IMR-90 (cell line): ENCODE results near the gene MICA. TPM values are rescaled to one million over a fixed set of nuclear protein-coding genes. Genes with fewer than 3 reads are reported as not detected.

ENCODE experiments used
- ATAC-seq: fragments of 200-7000 bp; cut with Tn5 transposase; 2 replicates; pipeline ENCODE4 v1.9.1; 2020; ENCODE audit warnings: low read depth, mild to moderate bottlenecking, moderate library complexity
- BruUV-seq: library from RNA; stranded (reverse); fragments of 400-500 nt; replicated peaks from 2 replicates; lab custom pipeline; 2021; lab: Mats Ljungman, UMichigan
- CTCF ChIA-PET: fragments of 300-600 bp; formaldehyde crosslinking; extraction: SDS; loops from one replicate; lab custom pipeline; 2021; ENCODE audit warnings: antibody characterized with exemption; lab: Yijun Ruan, JAX
- POLR2A ChIA-PET: fragments of 300-600 bp; sonication (Branson Sonifier 250); formaldehyde crosslinking; loops from one replicate; lab custom pipeline; 2022; ENCODE audit warnings: antibody characterized with exemption; ENCODE audit not compliant: unreplicated experiment; lab: Charles Lee
- DNase-seq: peaks from one replicate; pipeline ENCODE4 v3.0.0; 2013
- H2AFZ ChIP-seq: replicated peaks from 2 replicates; pipeline ENCODE3; 2013; ENCODE audit warnings: low read length, mild to moderate bottlenecking; ENCODE audit not compliant: poor library complexity
- H2AK5ac ChIP-seq: 2 replicates; pipeline ENCODE4 v1.6.1; 2013; ENCODE audit warnings: low read depth, low read length, inconsistent platforms
- H2AK9ac ChIP-seq: replicated peaks from 2 replicates; pipeline ENCODE3; 2013; ENCODE audit warnings: mild to moderate bottlenecking, low read depth, low read length, moderate library complexity; ENCODE audit not compliant: poor library complexity
- H2BK120ac ChIP-seq: 2 replicates; pipeline ENCODE4 v1.6.1; 2013; ENCODE audit warnings: low read depth, low read length, inconsistent platforms
- H2BK15ac ChIP-seq: 3 replicates; pipeline ENCODE4 v1.6.1; 2013; ENCODE audit warnings: low read depth, low read length, inconsistent platforms
- H2BK20ac ChIP-seq: 2 replicates; pipeline ENCODE4 v1.6.1; 2013; ENCODE audit warnings: low read depth, mild to moderate bottlenecking, inconsistent platforms, low read length, moderate library complexity
- H2BK5ac ChIP-seq: 2 replicates; pipeline ENCODE4 v1.6.1; 2013; ENCODE audit warnings: mild to moderate bottlenecking, low read depth, low read length, inconsistent platforms; ENCODE audit not compliant: poor library complexity, severe bottlenecking
- H3K14ac ChIP-seq: replicated peaks from 2 replicates; pipeline ENCODE4 v1.6.1; 2013; ENCODE audit warnings: low read depth, low read length, inconsistent platforms
- H3K18ac ChIP-seq: 2 replicates; pipeline ENCODE4 v1.6.1; 2013; ENCODE audit warnings: low read depth, low read length, control low read depth
- H3K23ac ChIP-seq: 2 replicates; pipeline ENCODE4 v1.6.1; 2013; ENCODE audit warnings: low read depth, low read length, inconsistent platforms
- H3K27ac ChIP-seq: 2 replicates; pipeline ENCODE4 v1.5.1; 2013; ENCODE audit warnings: mild to moderate bottlenecking, control low read depth, low read length; ENCODE audit not compliant: insufficient read depth
- H3K27me3 ChIP-seq: 2 replicates; pipeline ENCODE4 v1.6.1; 2013; ENCODE audit warnings: low read length; ENCODE audit not compliant: control insufficient read depth, insufficient read depth
- H3K36me3 ChIP-seq: 2 replicates; pipeline ENCODE4 v1.6.1; 2013; ENCODE audit warnings: low read length, mixed read lengths; ENCODE audit not compliant: control insufficient read depth, insufficient read depth
- H3K4ac ChIP-seq: 2 replicates; pipeline ENCODE4 v1.6.1; 2013; ENCODE audit warnings: low read depth, low read length, inconsistent platforms
- H3K4me1 ChIP-seq: 2 replicates; pipeline ENCODE4 v1.6.1; 2013; ENCODE audit warnings: low read length, mixed read lengths; ENCODE audit not compliant: control insufficient read depth, insufficient read depth
- H3K4me2 ChIP-seq: 2 replicates; pipeline ENCODE4 v1.6.1; 2013; ENCODE audit warnings: low read depth, mild to moderate bottlenecking, control low read depth, low read length, moderate library complexity
- H3K4me3 ChIP-seq: 2 replicates; pipeline ENCODE4 v1.5.1; 2013; ENCODE audit warnings: low read depth, mild to moderate bottlenecking, control low read depth, low read length, moderate library complexity; ENCODE audit not compliant: insufficient read depth
- H3K56ac ChIP-seq: 2 replicates; pipeline ENCODE4 v1.6.1; 2013; ENCODE audit warnings: low read length, inconsistent platforms; ENCODE audit not compliant: insufficient read depth; ENCODE audit errors: extremely low read depth
- H3K79me1 ChIP-seq, 2 experiments: 2 replicates each; pipeline ENCODE4 v1.6.1; 2013; ENCODE audit warnings: low read length in 2 of 2, inconsistent platforms in 1 of 2, low read depth in 1 of 2
- H3K9ac ChIP-seq: 2 replicates; pipeline ENCODE4 v1.6.1; 2013; ENCODE audit warnings: low read depth, low read length, control low read depth
- H3K9me1 ChIP-seq: 2 replicates; pipeline ENCODE4 v1.6.1; 2013; ENCODE audit warnings: low read length, inconsistent platforms; ENCODE audit not compliant: insufficient read depth
- H3K9me3 ChIP-seq: 2 replicates; pipeline ENCODE4 v1.6.1; 2013; ENCODE audit warnings: low read length; ENCODE audit not compliant: control insufficient read depth, insufficient read depth
- H4K20me1 ChIP-seq: 2 replicates; pipeline ENCODE4 v1.6.1; 2013; ENCODE audit warnings: low read length, inconsistent platforms; ENCODE audit not compliant: insufficient read depth
- H4K5ac ChIP-seq: 2 replicates; pipeline ENCODE4 v1.6.1; 2013; ENCODE audit warnings: mild to moderate bottlenecking, low read depth, low read length, control low read depth
- H4K8ac ChIP-seq, 2 experiments: 2 replicates each; pipeline ENCODE4 v1.6.1; 2013; ENCODE audit warnings: low read depth in 2 of 2, low read length in 2 of 2, control low read depth in 1 of 2, inconsistent platforms in 1 of 2
- H4K91ac ChIP-seq: 2 replicates; pipeline ENCODE4 v1.6.1; 2013; ENCODE audit warnings: low read depth, low read length, inconsistent platforms; ENCODE audit not compliant: insufficient read depth
- BHLHE40 ChIP-seq: fragments of 150-350 bp; IDR thresholded peaks from 2 replicates; pipeline ENCODE4 v1.6.1; 2016; ENCODE audit warnings: mild to moderate bottlenecking, low read depth, low read length
- CEBPB ChIP-seq: IDR thresholded peaks from 2 replicates; pipeline ENCODE4 v1.6.1; 2012; ENCODE audit warnings: low read depth, low read length, improper control_type of control experiment
- CHD1 ChIP-seq: IDR thresholded peaks from 2 replicates; pipeline ENCODE4 v1.6.1; 2012; ENCODE audit warnings: low read depth, low read length, improper control_type of control experiment
- FOS ChIP-seq: fragments of 150-350 bp; IDR thresholded peaks from 2 replicates; pipeline ENCODE4 v1.6.1; 2016; ENCODE audit warnings: low read depth, low read length
- MAFK ChIP-seq: IDR thresholded peaks from 2 replicates; pipeline ENCODE4 v1.6.1; 2012; ENCODE audit warnings: low read depth, low read length, improper control_type of control experiment
- MAZ ChIP-seq: IDR thresholded peaks from 2 replicates; pipeline ENCODE4 v1.6.1; 2012; ENCODE audit warnings: low read depth, mild to moderate bottlenecking, low read length, improper control_type of control experiment, moderate library complexity, borderline replicate concordance
- MXI1 ChIP-seq: IDR thresholded peaks from 2 replicates; pipeline ENCODE4 v1.6.1; 2012; ENCODE audit warnings: low read depth, mild to moderate bottlenecking, low read length, moderate library complexity, borderline replicate concordance
- NFE2L2 ChIP-seq: fragments of 150-350 bp; IDR thresholded peaks from 2 replicates; pipeline ENCODE4 v1.6.1; 2016; ENCODE audit warnings: low read depth, mild to moderate bottlenecking, low read length
- POLR2A ChIP-seq: IDR thresholded peaks from 2 replicates; pipeline ENCODE4 v1.6.1; 2012; ENCODE audit warnings: mild to moderate bottlenecking, low read depth, low read length
- RAD21 ChIP-seq: IDR thresholded peaks from 2 replicates; pipeline ENCODE4 v1.6.1; 2012; ENCODE audit warnings: low read length, improper control_type of control experiment
- RCOR1 ChIP-seq: IDR thresholded peaks from 2 replicates; pipeline ENCODE4 v1.6.1; 2012; ENCODE audit warnings: mild to moderate bottlenecking, low read length, improper control_type of control experiment; ENCODE audit not compliant: insufficient replicate concordance
- RFX5 ChIP-seq: IDR thresholded peaks from 2 replicates; pipeline ENCODE4 v1.8.0; 2012; ENCODE audit warnings: low read depth, mild to moderate bottlenecking, low read length, moderate library complexity
- SMC3 ChIP-seq: fragments of 150-350 bp; IDR thresholded peaks from 2 replicates; pipeline ENCODE4 v1.6.1; 2016; ENCODE audit warnings: low read depth, mild to moderate bottlenecking, antibody characterized with exemption, low read length, moderate library complexity
- WGBS, 2 experiments: methylation state at CpG; one replicate each; pipeline versions ENCODE4 v1.1.5 to v1.1.7; 2013; ENCODE audit warnings: missing lambda C conversion rate in 2 of 2; ENCODE audit not compliant: insufficient read length in 1 of 2; ENCODE audit errors: extremely low coverage in 2 of 2; 5-methylcytosine and 5-hydroxymethylcytosine counted together
- dilution Hi-C: fragments of 300-500 bp; cut with HindIII; formaldehyde crosslinking; loops from one replicate; pipeline ENCODE4 v1.14.3; 2018; ENCODE audit warnings: low sequenced_read_pairs; ENCODE audit not compliant: unreplicated experiment
- in situ Hi-C: fragments of 300-500 bp; cut with MboI; formaldehyde crosslinking; loops from 3 replicates; pipeline ENCODE4 v1.14.3; 2019; ENCODE audit warnings: low sequenced_read_pairs, inconsistent platforms, mixed read lengths
- intact Hi-C: fragments of 100-400 bp; cut with micrococcal nuclease; formaldehyde crosslinking; loops from 2 replicates; pipeline ENCODE4 v1.10.0; 2022
- polyA plus RNA-seq, 3 experiments: library from polyadenylated mRNA; depleted of rRNA; stranded (reverse); fragments of >200 nt; gene quantifications; 2 replicates each; pipeline ENCODE4 v1.2.3, GENCODE V29; 2012; ENCODE audit warnings: low replicate concordance in 1 of 3
- total RNA-seq: library from RNA; depleted of rRNA; stranded (reverse); fragments of >200 nt; gene quantifications from 2 replicates; pipeline ENCODE4 v1.2.3, GENCODE V29; 2012
- TF ChIP-seq, protein P1 (sequence below): fragments of 150-350 bp; IDR thresholded peaks from 2 replicates; pipeline ENCODE4 v1.6.1; 2016; ENCODE audit warnings: low read depth, mild to moderate bottlenecking, low read length, moderate library complexity, borderline replicate concordance
- TF ChIP-seq, protein P2 (sequence below): conservative IDR thresholded peaks from 2 replicates; pipeline ENCODE4 v1.5.1; 2012; ENCODE audit warnings: mild to moderate bottlenecking, low read depth, low read length, improper control_type of control experiment
- TF ChIP-seq, protein P3 (sequence below): fragments of 150-350 bp; IDR thresholded peaks from 2 replicates; pipeline ENCODE4 v1.6.1; 2017; ENCODE audit warnings: mild to moderate bottlenecking, antibody characterized with exemption, low read length, low read depth

Gene MICA
- total and polyA plus RNA-seq, 2 of the 4 experiments (the other 2 are of a cell fraction): 55.9 to 67.7 TPM

DNA sequence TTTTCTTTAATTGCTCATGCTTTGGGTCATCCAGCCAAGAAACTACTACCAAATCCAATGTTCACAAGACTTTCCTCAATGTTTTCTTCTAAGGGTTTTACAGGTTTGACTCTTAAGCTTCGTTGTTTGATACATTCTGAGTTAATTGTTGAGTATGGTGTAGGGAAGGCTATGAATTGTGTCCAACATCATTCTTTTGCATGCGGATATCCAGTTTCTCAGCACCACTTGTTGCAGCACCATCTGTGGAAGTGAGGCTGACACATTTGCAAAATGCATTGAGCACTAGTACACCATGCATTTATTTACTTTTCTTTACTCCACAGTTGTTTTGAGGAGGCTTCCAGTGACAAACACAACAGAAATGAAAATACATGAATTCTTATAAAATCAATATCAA is 17.2 kb downstream of the MICA start:
- POLR2A ChIA-PET: no interaction called here
- no peak overlapping the region for H3K14ac ChIP-seq
- H3K79me1 ChIP-seq: no peaks in the 10 kb centered on the region
- no peak overlapping the region for H3K4ac ChIP-seq
- H3K18ac ChIP-seq: no peak overlapping the region
- no peak for TF ChIP-seq POLR2A
- TF ChIP-seq, protein P1, sequence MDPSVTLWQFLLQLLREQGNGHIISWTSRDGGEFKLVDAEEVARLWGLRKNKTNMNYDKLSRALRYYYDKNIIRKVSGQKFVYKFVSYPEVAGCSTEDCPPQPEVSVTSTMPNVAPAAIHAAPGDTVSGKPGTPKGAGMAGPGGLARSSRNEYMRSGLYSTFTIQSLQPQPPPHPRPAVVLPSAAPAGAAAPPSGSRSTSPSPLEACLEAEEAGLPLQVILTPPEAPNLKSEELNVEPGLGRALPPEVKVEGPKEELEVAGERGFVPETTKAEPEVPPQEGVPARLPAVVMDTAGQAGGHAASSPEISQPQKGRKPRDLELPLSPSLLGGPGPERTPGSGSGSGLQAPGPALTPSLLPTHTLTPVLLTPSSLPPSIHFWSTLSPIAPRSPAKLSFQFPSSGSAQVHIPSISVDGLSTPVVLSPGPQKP: no peak
- TF ChIP-seq NFE2L2: no peak
- TF ChIP-seq BHLHE40: no peak
- no peak for TF ChIP-seq MAFK
- TF ChIP-seq, protein P2, sequence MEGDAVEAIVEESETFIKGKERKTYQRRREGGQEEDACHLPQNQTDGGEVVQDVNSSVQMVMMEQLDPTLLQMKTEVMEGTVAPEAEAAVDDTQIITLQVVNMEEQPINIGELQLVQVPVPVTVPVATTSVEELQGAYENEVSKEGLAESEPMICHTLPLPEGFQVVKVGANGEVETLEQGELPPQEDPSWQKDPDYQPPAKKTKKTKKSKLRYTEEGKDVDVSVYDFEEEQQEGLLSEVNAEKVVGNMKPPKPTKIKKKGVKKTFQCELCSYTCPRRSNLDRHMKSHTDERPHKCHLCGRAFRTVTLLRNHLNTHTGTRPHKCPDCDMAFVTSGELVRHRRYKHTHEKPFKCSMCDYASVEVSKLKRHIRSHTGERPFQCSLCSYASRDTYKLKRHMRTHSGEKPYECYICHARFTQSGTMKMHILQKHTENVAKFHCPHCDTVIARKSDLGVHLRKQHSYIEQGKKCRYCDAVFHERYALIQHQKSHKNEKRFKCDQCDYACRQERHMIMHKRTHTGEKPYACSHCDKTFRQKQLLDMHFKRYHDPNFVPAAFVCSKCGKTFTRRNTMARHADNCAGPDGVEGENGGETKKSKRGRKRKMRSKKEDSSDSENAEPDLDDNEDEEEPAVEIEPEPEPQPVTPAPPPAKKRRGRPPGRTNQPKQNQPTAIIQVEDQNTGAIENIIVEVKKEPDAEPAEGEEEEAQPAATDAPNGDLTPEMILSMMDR: no peak
- no peak for TF ChIP-seq RCOR1
- TF ChIP-seq, protein P3, sequence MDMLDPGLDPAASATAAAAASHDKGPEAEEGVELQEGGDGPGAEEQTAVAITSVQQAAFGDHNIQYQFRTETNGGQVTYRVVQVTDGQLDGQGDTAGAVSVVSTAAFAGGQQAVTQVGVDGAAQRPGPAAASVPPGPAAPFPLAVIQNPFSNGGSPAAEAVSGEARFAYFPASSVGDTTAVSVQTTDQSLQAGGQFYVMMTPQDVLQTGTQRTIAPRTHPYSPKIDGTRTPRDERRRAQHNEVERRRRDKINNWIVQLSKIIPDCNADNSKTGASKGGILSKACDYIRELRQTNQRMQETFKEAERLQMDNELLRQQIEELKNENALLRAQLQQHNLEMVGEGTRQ: no peak
- no peak for TF ChIP-seq MXI1
- TF ChIP-seq FOS: no peak
- no peak for TF ChIP-seq RFX5
- no peak for TF ChIP-seq SMC3
- no peak for TF ChIP-seq RAD21
- TF ChIP-seq CEBPB: no peak
- no peak for TF ChIP-seq CHD1
- no peak for TF ChIP-seq MAZ
- no peak overlapping the region for H3K4me2 ChIP-seq
- no peak overlapping the region for H2AK5ac ChIP-seq
- no TSS peak for BruUV-seq
- intact Hi-C loops: no loop called here
- H3K27ac ChIP-seq: no peak overlapping the region
- H2AK9ac ChIP-seq: no peak overlapping the region
- H3K4me1 ChIP-seq: no peaks in the 10 kb centered on the region
- no peak overlapping the region for H4K8ac ChIP-seq
- ATAC-seq: no peak
- dilution Hi-C loops: no loop called here
- H3K9me1 ChIP-seq: peaks cover 3% of the 10 kb centered on the region; the same call in 1 of the 2 replicates
- no peak overlapping the region for H2AFZ ChIP-seq
- CTCF ChIA-PET: no interaction called here
- H4K91ac ChIP-seq: no peak overlapping the region
- WGBS, 2 experiments: 60% methylated on average over 1 of the region's 2 CpGs; no CpG with 5 or more reads in 1 of the 2 experiments
- no peak overlapping the region for H3K23ac ChIP-seq
- no peak overlapping the region for H3K9ac ChIP-seq
- no peak overlapping the region for H2BK15ac ChIP-seq
- no peak overlapping the region for H3K56ac ChIP-seq
- no peaks in the 10 kb centered on the region for H4K20me1 ChIP-seq
- no peak overlapping the region for H2BK120ac ChIP-seq
- H3K9me3 ChIP-seq: no peaks in the 10 kb centered on the region
- peaks cover 7% of the 10 kb centered on the region for H3K36me3 ChIP-seq
- no peak overlapping the region for H2BK20ac ChIP-seq
- no peak for DNase-seq
- H4K5ac ChIP-seq: no peak overlapping the region
- no peak overlapping the region for H2BK5ac ChIP-seq
- in situ Hi-C loops: no loop called here
- H3K27me3 ChIP-seq: peaks cover 8% of the 10 kb centered on the region
- H3K4me3 ChIP-seq: no peak overlapping the region
